HL-60 (cell line): ENCODE results near the gene CLPX.

Experiments
- GABPA ChIP-seq: IDR thresholded peaks from 2 replicates; pipeline ENCODE4 v1.6.1; 2012; ENCODE audit warnings: low read depth
- POLR2AphosphoS5 ChIP-seq: IDR thresholded peaks from 2 replicates; pipeline ENCODE4 v1.6.1; 2012; ENCODE audit warnings: low read depth
- REST ChIP-seq: IDR thresholded peaks from 2 replicates; pipeline ENCODE4 v1.6.1; 2012; ENCODE audit warnings: low read depth; ENCODE audit not compliant: insufficient replicate concordance
- SPI1 ChIP-seq: IDR thresholded peaks from 2 replicates; pipeline ENCODE4 v1.6.1; 2012; ENCODE audit warnings: low read depth, mild to moderate bottlenecking, borderline replicate concordance
- TF ChIP-seq, protein P1 (sequence below): IDR thresholded peaks from one replicate; pipeline ENCODE4 v1.5.1; 2011; ENCODE audit warnings: low read length, control low read depth, inconsistent platforms; ENCODE audit not compliant: insufficient read depth

DNA sequence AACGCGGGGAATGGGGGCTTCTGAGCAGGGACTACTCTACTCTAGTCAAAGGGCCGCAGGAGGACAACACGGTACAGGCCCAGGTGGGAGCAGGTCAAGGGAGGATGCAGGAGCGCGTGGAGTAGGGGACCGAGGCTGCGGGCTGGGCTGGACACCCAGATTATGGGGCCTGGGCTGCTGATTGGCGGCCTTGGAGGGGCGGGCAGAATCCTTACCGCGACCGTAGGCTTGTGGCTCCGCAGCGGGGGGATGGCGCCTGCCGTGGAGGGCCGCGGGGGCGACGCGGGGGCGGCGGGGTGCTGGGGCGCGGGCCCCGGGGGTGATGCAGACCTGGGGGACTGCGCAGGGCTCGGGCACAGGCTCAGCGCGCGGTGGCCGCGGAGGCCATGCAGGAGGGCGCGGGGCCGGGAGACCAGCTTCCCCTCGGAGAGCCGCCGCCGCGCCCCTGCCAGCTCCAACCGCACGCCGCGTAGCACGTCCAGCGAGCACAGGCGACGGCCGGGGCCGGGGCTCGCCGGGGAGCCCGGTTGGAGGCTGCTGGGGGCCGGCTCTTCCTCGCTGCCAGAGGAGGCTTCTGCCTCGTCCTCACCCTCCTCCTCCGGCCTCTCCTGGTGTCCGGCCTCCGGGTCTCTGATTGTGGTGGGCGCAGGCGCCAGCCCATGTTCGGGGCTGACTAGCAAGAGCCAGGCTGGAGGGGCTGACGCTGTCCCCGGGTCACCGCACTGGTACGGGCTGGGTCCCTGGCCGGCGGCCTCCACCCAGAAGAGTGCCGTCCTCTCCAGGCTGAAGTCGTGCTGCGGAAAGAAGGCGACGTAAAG, 83.0 kb downstream of the CLPX start:
- TF ChIP-seq, protein P1, sequence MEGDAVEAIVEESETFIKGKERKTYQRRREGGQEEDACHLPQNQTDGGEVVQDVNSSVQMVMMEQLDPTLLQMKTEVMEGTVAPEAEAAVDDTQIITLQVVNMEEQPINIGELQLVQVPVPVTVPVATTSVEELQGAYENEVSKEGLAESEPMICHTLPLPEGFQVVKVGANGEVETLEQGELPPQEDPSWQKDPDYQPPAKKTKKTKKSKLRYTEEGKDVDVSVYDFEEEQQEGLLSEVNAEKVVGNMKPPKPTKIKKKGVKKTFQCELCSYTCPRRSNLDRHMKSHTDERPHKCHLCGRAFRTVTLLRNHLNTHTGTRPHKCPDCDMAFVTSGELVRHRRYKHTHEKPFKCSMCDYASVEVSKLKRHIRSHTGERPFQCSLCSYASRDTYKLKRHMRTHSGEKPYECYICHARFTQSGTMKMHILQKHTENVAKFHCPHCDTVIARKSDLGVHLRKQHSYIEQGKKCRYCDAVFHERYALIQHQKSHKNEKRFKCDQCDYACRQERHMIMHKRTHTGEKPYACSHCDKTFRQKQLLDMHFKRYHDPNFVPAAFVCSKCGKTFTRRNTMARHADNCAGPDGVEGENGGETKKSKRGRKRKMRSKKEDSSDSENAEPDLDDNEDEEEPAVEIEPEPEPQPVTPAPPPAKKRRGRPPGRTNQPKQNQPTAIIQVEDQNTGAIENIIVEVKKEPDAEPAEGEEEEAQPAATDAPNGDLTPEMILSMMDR = no peak
- no peak for TF ChIP-seq REST
- no peak for TF ChIP-seq GABPA
- no peak for TF ChIP-seq POLR2AphosphoS5
- no peak for TF ChIP-seq SPI1
